ENCODE results near the gene CAMK2N2.

GRCh38 chr3:184259878-184260723 lies 1.3 kb downstream of the CAMK2N2 start:
- TF ChIP-seq CTCF (IDR thresholded peaks at IDR 0.05; ENCODE audit: insufficient read depth, low read depth, low read length) (no peak), EZH2 (IDR thresholded peaks at IDR 0.05; ENCODE audit: insufficient read depth, low read length) (no peak)

Measured in astrocyte (in vitro differentiated cells and primary cell).